ENCODE results near the gene PPP1R13B.

DNA sequence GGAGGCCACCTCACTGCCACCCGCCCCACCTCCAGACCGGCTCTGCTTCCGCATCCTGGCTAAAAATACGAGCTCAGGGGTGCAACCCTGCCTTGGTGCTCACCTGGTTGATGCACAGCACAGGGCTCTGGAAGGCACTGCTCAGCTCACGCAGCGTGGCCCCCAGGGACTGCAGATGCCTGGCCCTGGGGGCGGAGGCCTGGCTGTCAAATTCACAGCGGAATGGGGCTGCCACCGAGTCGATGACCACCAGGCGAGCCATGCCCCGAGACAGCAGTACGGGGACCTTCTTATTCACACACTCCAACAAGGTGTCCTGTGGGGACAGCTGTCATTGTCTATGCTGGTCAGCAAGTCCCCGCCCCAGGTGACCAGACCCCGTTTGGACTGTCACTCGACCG is 148.1 kb downstream of the PPP1R13B start:
- TF ChIP-seq, protein P1, sequence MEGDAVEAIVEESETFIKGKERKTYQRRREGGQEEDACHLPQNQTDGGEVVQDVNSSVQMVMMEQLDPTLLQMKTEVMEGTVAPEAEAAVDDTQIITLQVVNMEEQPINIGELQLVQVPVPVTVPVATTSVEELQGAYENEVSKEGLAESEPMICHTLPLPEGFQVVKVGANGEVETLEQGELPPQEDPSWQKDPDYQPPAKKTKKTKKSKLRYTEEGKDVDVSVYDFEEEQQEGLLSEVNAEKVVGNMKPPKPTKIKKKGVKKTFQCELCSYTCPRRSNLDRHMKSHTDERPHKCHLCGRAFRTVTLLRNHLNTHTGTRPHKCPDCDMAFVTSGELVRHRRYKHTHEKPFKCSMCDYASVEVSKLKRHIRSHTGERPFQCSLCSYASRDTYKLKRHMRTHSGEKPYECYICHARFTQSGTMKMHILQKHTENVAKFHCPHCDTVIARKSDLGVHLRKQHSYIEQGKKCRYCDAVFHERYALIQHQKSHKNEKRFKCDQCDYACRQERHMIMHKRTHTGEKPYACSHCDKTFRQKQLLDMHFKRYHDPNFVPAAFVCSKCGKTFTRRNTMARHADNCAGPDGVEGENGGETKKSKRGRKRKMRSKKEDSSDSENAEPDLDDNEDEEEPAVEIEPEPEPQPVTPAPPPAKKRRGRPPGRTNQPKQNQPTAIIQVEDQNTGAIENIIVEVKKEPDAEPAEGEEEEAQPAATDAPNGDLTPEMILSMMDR (optimal IDR thresholded peaks at IDR 0.05 in 1 of 3, IDR thresholded peaks at IDR 0.05 in 1 of 3, conservative IDR thresholded peaks at IDR 0.05 in 1 of 3; ENCODE audit: extremely low read depth in 1 of 3, insufficient read depth in 2 of 3, low read length in 3 of 3), result no peak
- no peak for TF ChIP-seq EZH2 (IDR thresholded peaks at IDR 0.05; ENCODE audit: low read length)
